NCI-H524 (cell line): Measurements from ENCODE around the gene RNF181.
"Not testable (repeated sequence)": the region's sequence is repeated elsewhere in the genome, so short reads cannot be mapped to it uniquely, and the experiment has no call there.

Experiments used
- DNase-seq, 2 experiments: peaks; one replicate each; lab custom pipeline; 2025; lab: John Stamatoyannopoulos, UW

Gene RNF181

DNA sequence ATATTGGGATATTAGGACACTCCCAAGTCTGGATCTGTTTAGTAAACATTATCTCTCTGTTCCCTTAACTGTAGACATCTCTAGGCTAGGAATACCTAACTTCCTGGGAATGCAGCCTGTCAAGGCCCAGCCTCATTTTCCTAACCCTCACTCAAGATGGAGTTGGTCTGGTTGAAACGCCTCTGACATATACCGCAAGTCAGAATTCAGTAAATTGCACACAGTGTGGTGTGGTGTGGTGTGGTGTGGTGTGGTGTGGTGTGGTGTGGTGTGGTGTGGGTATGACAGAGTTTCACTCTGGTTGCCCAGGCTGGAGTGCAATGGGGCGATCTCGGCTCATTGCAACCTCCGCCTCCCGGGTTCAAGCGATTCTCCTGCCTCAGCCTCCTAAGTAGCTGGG, 19.2 kb downstream of the RNF181 start:
- DNase-seq = not testable (repeated sequence)

DNA sequence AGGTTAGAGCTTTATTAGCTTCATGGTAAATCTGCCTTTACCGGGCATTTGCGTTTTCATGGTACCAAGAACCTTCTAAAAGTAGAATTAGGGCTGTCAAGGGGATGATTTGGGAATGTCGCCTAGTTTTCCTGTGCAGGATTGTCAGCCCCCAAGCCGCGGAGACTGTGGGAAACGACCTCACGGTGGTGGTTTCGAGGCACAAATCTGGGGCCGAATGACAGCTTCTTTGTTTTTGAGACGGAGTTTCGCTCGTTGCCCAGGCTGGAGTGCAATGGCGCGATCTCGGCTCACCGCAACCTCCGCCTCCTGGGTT, 19.8 kb downstream of the RNF181 start:
- DNase-seq = no peak

DNA sequence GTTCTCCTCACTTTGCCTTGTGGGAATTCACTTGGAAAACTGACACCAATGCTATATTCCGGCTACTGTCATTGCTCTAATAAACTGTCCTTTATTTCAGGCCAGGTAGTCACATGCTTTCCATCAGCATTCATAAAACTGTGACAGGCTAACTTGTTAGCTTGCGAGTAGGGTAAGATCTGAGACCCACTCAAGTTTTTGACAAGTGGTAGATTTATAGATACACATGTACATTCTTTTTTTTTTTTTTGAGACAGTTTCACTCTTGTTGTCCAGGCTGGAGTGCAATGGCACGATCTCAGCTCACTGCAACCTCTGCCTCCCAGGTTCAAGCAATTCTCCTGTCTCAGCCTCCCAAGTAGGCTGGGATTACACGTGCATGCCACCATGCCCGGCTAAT, 22.2 kb downstream of the RNF181 start:
- not testable (repeated sequence) for DNase-seq

DNA sequence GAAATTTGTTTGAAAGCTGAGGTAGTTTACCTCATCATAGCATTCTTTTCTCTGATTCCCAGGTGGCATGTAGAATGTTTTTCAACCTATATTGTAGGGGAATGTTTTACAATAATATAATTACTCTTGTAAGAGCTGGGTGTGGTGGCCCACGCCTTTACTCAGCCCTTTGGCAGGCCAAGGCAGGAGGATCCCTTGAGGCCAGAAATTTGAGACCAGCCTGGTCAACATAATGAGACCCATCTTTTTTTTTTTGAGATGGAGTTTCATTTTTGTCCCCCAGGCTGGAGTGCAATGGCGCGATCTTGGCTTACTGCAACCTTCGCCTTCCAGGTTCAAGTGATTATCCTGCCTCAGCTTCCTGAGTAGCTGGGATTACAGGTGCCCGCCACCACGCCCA, 24.1 kb downstream of the RNF181 start:
- no peak for DNase-seq

DNA sequence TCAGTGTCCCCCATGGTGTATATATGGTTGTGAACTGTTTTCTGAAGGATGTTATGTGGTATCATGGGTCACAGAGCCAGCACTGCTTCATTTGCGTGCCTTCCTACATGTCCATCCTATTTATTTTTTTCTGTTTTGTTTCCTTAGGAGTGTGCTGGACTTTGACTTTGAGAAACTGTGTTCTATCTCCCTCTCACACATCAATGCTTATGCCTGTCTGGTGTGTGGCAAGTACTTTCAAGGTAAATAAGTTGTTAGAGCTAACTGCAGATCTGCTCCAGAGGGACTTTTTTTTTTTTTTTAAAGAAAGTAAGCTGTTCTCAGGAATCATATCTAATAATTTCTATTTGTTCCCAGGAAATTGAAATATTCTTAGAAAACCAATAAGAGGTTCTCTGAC, 25.8 kb downstream of the RNF181 start:
- no peak for DNase-seq

DNA sequence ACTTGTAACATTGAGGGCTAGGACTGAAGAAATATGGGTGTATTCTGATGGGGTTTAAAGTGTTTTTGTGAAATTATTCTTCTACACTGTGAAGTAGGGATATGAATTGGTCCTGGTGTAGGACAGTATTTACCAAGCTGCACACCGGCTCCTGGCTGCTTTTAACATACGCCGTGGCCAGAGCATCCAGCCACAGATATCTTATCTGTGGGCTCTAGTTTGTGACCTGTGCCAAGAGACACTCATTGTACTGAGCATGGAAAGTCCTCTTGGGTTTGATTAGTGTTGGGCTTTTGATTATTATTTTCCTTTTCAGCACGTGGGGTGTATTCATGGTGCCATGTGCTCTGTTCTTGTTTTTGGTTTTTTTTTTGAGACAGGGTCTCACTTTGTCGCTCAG, 28.4 kb downstream of the RNF181 start:
- DNase-seq = no peak

DNA sequence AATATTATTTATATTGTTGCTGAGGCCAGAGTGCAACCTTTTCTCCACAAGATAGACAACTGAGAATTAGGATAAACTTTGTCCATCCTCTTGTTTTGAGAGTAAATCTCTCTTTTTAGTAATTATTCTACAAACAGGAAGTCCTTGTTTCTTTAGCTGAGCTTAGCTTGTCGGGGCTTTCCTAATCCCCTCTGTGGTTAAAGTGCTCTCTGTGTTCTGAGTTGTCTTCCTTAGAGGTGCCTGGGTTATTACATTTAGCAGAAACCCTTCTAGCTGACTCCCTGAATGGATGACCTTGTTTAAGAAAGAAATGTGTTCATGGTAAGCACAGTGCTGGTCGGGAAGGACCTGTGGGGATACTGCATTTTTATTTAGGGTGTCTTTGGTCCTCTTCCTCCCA, 33.1 kb downstream of the RNF181 start:
- no peak for DNase-seq

DNA sequence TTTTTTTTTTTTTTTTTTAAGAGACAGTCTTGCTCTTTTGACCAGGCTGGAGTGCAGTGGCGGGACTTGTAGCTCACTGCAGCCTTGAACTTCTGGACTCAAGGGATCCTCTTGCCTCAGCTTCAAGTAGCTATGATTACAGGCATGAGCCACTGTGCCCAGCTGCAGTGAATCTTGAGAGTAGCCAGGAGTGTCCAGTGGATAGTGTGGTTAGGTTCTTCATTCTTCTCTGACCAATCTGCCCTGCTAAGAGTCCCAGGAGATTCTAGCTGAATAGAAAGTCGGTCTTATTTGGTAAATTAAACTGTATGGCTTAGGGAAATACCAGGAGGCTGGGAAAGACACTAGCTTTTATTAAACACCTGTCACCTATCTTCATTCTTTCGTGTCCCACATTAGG, 35.8 kb downstream of the RNF181 start:
- no peak for DNase-seq

DNA sequence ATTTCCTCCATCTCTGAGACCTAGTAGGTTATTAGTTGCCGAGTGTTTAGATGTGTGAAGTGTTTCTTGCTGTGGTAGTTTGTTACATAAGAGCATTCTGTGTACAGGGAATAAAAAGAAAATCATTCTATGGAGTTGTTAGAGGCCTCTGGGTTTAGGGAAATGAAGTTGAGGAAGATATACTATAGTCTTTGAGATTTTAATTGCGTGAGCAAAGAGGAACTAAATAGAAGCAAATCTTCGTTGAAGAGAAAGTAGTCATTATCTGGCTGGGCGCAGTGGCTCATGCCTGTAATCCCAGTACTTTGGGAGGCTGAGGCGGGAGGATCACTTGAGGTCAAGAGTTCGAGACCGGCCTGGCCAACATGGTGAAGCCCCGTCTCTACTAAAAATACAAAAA, 39.5 kb downstream of the RNF181 start:
- no peak for DNase-seq

DNA sequence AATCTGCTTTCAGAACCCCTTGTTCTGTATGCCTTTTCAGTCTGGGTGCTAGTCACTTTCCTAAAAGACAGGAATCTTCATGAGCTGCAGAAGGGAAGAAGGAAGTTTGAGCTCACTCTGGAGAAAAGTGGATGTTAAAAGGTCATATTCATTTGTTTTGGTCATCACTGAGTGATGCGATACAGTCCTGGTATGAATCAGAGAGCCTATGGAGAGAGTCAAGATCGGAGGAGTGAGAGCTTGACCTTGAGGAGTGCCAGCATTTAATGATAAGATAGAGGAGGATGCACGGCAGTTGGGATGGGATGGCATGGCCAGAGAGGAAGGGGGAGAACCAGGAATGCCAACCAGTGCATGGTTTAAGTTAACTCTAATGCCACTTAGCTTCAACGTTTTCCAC, 40.1 kb downstream of the RNF181 start:
- DNase-seq = no peak

DNA sequence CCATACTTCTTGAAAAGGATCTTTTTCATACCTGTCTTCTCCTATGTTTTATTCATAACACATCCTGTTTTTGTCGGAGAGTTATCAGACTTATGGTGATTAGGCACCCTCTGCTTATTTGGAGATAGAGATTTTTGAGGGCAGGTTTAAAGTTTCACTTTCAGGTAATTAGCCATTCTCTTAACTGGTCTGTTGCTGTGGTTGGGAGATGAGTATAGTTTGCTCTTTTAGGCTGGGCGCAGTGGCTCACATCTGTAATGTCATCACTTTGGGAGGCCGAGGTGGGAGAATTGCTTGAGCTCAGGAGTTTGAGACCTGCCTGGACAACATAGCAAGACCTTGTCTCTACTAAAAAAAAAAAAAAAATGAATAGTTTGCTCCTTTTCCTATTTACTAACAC, 47.2 kb downstream of the RNF181 start:
- no peak for DNase-seq

DNA sequence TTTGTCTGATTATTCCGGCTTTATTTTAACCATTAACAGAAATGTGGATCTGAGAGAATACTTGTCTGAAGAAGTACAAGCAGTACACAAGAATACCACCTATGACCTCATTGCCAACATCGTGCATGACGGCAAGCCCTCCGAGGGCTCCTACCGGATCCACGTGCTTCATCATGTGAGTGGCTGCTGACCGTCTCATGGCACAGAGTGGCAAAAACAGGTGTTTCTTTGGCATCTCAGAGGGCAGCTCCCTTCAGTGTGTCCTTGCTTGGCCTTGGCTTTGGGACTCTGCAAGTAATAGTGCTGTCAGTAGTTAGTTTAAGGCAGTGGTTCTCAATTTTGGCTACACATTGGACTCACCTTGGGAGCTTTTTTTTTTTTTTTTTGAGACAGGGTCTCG, 49.4 kb downstream of the RNF181 start:
- no peak for DNase-seq

DNA sequence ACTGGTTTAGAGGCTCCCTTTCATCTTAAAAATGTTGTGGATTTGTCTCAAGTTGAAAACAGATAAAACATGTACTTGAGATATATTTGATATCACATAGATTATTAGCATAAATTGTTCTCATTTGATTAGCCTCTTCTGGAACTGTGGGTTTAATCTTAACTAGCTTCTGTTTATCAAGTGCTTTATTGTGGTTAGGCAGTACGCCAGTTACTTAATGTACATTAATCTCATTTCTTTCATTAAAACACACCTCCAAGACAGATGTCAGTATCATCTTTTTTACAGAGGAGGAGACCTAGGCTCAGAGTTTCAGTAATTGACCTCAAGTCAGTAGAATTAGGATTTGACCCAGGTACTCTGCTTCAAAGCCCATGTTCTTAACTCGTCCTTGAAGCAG, 50.6 kb downstream of the RNF181 start:
- no peak for DNase-seq
